MM.1S (cell line): ENCODE measurements around the gene VASH2.

Experiments used
- DNase-seq: peaks from one replicate; pipeline ENCODE4 v3.0.0-alpha.2; 2015
- H2AFZ ChIP-seq: fragments of 300-600 bp; sonication (generic); 2 replicates; pipeline ENCODE4 v1.6.0; 2016; ENCODE audit warnings: antibody characterized with exemption, low read length
- H3F3A ChIP-seq: fragments of 300-600 bp; sonication (generic); 2 replicates; pipeline ENCODE4 v1.6.1; 2016; ENCODE audit warnings: mild to moderate bottlenecking, antibody characterized with exemption, low read length, moderate library complexity, mixed read lengths; ENCODE audit not compliant: insufficient read depth
- H3K27ac ChIP-seq: fragments of 300-600 bp; sonication (generic); 2 replicates; pipeline ENCODE4 v1.5.1; 2016; ENCODE audit warnings: mild to moderate bottlenecking, low read length
- H3K27me3 ChIP-seq: fragments of 300-600 bp; sonication (generic); replicated peaks from 2 replicates; pipeline ENCODE4 v1.6.0; 2016; ENCODE audit warnings: low read length; ENCODE audit not compliant: insufficient read depth
- H3K36me3 ChIP-seq: fragments of 300-600 bp; sonication (generic); replicated peaks from 2 replicates; pipeline ENCODE4 v1.6.1; 2016; ENCODE audit warnings: mild to moderate bottlenecking, low read length, mixed read lengths; ENCODE audit not compliant: insufficient read depth
- H3K4me1 ChIP-seq: fragments of 300-600 bp; sonication (generic); 2 replicates; pipeline ENCODE4 v1.6.1; 2016; ENCODE audit warnings: low read length, mixed read lengths
- H3K4me2 ChIP-seq: fragments of 300-600 bp; sonication (generic); 2 replicates; pipeline ENCODE4 v1.6.0; 2016; ENCODE audit warnings: low read depth, low read length
- H3K4me3 ChIP-seq: fragments of 300-600 bp; sonication (generic); 2 replicates; pipeline ENCODE4 v1.5.1; 2016; ENCODE audit warnings: low read length, mixed read lengths
- H3K79me2 ChIP-seq: fragments of 300-600 bp; sonication (generic); 2 replicates; pipeline ENCODE4 v1.6.1; 2016; ENCODE audit warnings: mixed run types, low read length, mixed read lengths
- H3K9ac ChIP-seq: fragments of 300-600 bp; sonication (generic); 2 replicates; pipeline ENCODE4 v1.6.1; 2016; ENCODE audit warnings: low read length, mixed read lengths
- H3K9me2 ChIP-seq: fragments of 300-600 bp; sonication (generic); replicated peaks from 2 replicates; pipeline ENCODE4 v1.6.1; 2016; ENCODE audit warnings: mild to moderate bottlenecking, low read length, mixed read lengths; ENCODE audit not compliant: insufficient read depth
- H3K9me3 ChIP-seq: fragments of 300-600 bp; sonication (generic); replicated peaks from 2 replicates; pipeline ENCODE4 v1.6.1; 2016; ENCODE audit warnings: mild to moderate bottlenecking, low read length, mixed read lengths; ENCODE audit not compliant: insufficient read depth
- H4K20me1 ChIP-seq: fragments of 300-600 bp; sonication (generic); 2 replicates; pipeline ENCODE4 v1.6.1; 2016; ENCODE audit warnings: mild to moderate bottlenecking, low read length, moderate library complexity, mixed read lengths; ENCODE audit not compliant: insufficient read depth
- CTCF ChIP-seq: fragments of 300-600 bp; sonication (generic); IDR thresholded peaks from 2 replicates; pipeline ENCODE4 v1.5.1; 2016; ENCODE audit warnings: antibody characterized with exemption, low read length, mixed read lengths
- EZH2 ChIP-seq: fragments of 300-600 bp; sonication (generic); optimal IDR thresholded peaks from 2 replicates; pipeline ENCODE3; 2017; ENCODE audit warnings: low read depth, mild to moderate bottlenecking, antibody characterized with exemption, low read length, mixed read lengths
- EZH2phosphoT487 ChIP-seq: fragments of 300-600 bp; sonication (generic); IDR thresholded peaks from 2 replicates; pipeline ENCODE4 v1.6.1; 2018; ENCODE audit warnings: antibody characterized with exemption, low read length

The VASH2 gene

GRCh38 chr1:212952641-212952976 is 2.3 kb downstream of the VASH2 start:
- Histone ChIP-seq H2AFZ (no peak overlapping the region), H3K9ac (no peak overlapping the region), H3K27ac (no peak overlapping the region), H3K4me1 (peaks cover 11% of the 10 kb centered on the region; the same call in 1 of the 2 replicates), H3F3A (0 out of 2 replicates have a peak, but pooled peaks cover under 1% of the 10 kb centered on the region), H3K4me2 (no peak overlapping the region), H3K9me3 (no peaks in the 10 kb centered on the region), H3K4me3 (no peak overlapping the region), H3K36me3 (no peaks in the 10 kb centered on the region), H3K9me2 (no peaks in the 10 kb centered on the region), H3K79me2 (no peaks in the 10 kb centered on the region), H4K20me1 (no peaks in the 10 kb centered on the region), H3K27me3 (no peaks in the 10 kb centered on the region)
- TF ChIP-seq CTCF: no peak
- no peak for TF ChIP-seq EZH2phosphoT487
- no peak for TF ChIP-seq EZH2
- DNase-seq: no peak

DNA sequence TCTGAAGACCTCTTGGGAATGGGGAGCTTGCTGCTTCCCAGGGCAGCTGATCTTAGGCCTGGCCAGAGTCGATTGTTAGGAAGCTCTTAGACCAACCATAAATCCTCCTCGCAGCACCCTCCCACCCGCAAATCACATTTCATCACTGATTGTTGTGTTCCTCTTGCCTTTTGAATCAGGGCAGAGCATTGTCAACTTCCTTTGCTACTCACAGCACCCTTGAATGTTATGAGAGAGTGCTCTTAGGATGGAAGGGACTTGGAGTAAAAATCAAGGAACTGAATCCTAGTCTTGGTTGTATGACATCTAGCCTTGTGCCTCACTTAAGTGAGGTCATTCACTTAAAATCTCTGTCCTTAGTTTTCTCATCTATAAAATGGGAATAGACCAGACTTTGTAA is 3.0 kb downstream of the VASH2 start:
- Histone ChIP-seq H3K27ac (no peak overlapping the region), H2AFZ (no peak overlapping the region), H3K4me2 (no peak overlapping the region), H3K79me2 (no peaks in the 10 kb centered on the region), H3K4me1 (peaks cover 11% of the 10 kb centered on the region; the same call in 1 of the 2 replicates), H3K36me3 (no peaks in the 10 kb centered on the region), H3K9ac (no peak overlapping the region), H3F3A (no peaks in the 10 kb centered on the region), H4K20me1 (no peaks in the 10 kb centered on the region), H3K9me2 (no peaks in the 10 kb centered on the region), H3K4me3 (no peak overlapping the region), H3K27me3 (no peaks in the 10 kb centered on the region), H3K9me3 (no peaks in the 10 kb centered on the region)
- TF ChIP-seq EZH2phosphoT487 (no peak), EZH2 (no peak), CTCF (no peak)
- no peak for DNase-seq

- TF ChIP-seq CTCF (no peak), EZH2phosphoT487 (no peak), EZH2 (no peak)
- Histone ChIP-seq H3K4me1 (peaks cover 11% of the 10 kb centered on the region; the same call in 1 of the 2 replicates), H3K9me2 (no peaks in the 10 kb centered on the region), H3K27me3 (no peaks in the 10 kb centered on the region), H3K4me2 (no peak overlapping the region), H4K20me1 (no peaks in the 10 kb centered on the region), H2AFZ (no peak overlapping the region), H3K79me2 (no peaks in the 10 kb centered on the region), H3K27ac (no peak overlapping the region), H3K4me3 (no peak overlapping the region), H3F3A (no peaks in the 10 kb centered on the region), H3K9ac (no peak overlapping the region), H3K9me3 (no peaks in the 10 kb centered on the region), H3K36me3 (no peaks in the 10 kb centered on the region)
- no peak for DNase-seq
Measured at GRCh38 chr1:212954514-212954913, 4.2 kb downstream of the VASH2 start.
